GM18508 (cell line): ENCODE data around the gene HSPB7.
"Not testable (repeated sequence)": the region's sequence is repeated elsewhere in the genome, so short reads cannot be mapped to it uniquely, and the experiment has no call there.

Source experiments
- ATAC-seq: cut with Tn5 transposase; IDR thresholded peaks from one replicate; pipeline ENCODE4 v1.9.1; 2021; ENCODE audit warnings: moderate number of reproducible peaks; ENCODE audit not compliant: insufficient read depth, unreplicated experiment

The HSPB7 gene

DNA sequence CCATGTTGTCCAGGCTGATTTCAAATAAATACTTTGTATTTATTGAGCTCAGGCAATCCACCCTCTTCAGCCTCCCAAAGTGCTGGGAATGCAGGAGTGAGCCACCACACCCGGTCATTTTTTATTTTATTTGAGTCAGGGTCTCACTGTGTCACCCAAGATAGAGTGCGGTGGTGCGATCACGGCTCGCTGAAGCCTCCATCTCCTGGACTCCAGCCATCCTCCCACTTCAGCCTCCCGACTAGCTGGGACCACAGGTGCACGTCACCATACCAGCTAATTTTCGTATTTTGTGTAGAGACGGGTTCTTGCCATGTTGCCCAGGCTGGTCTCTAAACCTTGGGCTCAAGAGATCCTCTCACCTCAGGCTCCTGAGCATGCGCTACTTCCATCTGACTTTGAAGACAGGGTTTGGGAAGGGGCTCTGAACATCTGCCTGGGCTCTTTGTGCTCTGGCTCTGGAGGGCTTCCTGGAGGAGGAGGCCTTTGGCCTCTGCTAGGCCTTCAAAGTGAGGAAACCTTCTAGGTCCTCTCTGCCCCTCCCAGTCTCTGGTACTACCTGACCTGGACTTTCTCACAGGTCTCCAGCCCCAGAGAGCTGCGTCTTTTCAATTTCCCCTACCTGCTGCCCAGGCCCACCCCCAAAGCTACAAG, 5.8 kb downstream of the HSPB7 start:
- no peak for ATAC-seq

GRCh38 chr1:16010837-16011236, 7.0 kb downstream of the HSPB7 start:
- ATAC-seq = no peak

DNA sequence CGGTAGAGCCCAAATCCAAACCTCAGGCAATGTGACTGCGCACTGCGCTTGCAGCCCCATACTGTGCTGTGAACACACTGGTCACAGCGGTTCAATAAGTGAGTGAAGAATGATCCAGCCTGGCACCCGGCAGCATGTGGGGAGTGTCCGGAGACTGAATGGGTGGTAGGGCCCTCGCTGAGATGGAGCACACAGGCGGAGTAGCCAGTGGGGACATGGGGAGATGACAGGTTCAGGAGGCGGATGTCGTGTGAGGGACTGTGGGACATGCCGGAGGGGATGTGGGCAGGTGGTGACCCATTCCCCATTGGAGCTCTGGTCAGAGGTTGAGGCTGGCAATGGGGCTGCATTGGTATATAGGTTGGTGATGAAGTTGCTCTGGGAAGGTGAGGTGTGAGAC, 8.2 kb downstream of the HSPB7 start:
- no peak for ATAC-seq

- no peak for ATAC-seq
Measured at GRCh38 chr1:16009030-16009460, 8.8 kb downstream of the HSPB7 start.

GRCh38 chr1:16007671-16008341, 10.0 kb downstream of the HSPB7 start:
- ATAC-seq = no peak

- no peak for ATAC-seq
Measured at GRCh38 chr1:16006552-16007485, 11.0 kb downstream of the HSPB7 start.

DNA sequence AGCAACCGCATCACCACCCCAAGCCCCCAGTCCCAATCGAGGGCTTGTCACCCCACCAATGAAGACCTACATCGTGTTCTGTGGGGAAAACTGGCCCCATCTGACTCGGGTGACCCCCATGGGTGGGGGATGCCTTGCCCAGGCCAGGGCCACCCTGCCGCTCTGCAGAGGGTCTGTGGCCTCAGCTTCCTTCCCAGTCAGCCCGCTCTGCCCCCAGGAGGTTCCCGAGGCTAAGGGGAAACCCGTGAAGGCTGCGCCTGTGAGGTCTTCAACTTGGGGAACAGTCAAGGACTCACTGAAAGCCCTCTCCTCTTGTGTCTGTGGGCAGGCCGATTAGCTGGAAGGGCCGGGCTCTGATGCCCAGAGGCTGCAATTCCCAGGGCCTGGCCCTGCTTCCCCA, 11.8 kb downstream of the HSPB7 start:
- no peak for ATAC-seq

DNA sequence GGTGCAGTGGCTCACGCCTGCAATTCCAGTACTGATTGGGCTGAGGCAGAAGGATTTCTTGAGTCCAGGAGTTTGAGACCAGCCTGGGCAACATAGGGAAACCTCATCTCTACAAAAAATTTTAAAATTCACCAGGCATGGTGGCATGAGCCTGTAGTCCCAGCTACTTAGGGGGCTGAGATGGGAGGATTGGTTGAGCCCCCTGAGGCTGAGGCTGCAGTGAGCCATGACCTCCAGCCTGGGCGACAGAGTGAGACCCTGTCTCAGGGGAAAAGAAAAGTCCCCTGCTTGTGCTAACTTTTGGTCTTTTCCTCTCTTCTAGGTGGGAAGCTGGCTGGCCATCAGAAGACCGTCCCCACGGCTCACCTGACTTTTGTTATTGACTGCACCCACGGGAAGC, 12.2 kb downstream of the HSPB7 start:
- no peak for ATAC-seq

DNA sequence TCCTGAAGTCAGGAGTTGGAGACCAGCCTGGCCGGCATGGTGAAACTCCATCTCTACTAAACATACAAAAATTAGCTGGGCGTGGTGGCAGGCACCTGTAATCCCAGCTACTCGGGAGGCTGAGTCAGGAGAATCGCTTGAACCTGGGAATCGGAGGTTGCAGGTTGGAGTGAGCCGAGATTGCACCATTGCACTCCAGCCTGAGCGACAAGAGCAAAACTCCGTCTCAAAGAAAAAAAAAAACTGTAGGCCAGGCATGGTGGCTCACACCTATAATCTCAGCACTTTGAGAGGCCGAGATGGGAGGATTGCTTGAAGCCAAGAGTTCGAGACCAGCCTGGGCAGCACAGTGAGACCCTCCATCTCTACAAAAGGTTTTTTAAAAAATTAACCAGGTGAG, 16.6 kb downstream of the HSPB7 start:
- not testable (repeated sequence) for ATAC-seq

DNA sequence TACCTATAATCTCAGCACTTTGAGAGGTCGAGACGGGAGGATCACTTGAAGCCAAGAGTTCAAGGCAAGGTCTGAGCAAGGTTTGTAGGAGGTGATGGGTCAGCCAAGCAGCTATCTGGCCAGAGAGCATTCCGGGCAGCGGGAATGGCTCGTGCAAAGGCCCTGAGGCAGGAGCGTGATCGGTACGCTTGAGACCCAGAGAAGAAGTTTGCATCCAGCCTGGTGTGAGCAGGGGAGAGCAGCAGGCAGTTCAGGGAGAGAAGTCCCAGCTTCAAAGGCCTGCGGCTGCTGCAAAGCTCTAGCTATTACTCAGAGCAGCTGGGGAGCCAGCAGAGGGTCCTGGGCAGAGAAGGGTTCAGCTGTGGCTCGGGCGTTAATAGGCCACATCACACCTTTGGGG, 18.9 kb downstream of the HSPB7 start:
- ATAC-seq = no peak

DNA sequence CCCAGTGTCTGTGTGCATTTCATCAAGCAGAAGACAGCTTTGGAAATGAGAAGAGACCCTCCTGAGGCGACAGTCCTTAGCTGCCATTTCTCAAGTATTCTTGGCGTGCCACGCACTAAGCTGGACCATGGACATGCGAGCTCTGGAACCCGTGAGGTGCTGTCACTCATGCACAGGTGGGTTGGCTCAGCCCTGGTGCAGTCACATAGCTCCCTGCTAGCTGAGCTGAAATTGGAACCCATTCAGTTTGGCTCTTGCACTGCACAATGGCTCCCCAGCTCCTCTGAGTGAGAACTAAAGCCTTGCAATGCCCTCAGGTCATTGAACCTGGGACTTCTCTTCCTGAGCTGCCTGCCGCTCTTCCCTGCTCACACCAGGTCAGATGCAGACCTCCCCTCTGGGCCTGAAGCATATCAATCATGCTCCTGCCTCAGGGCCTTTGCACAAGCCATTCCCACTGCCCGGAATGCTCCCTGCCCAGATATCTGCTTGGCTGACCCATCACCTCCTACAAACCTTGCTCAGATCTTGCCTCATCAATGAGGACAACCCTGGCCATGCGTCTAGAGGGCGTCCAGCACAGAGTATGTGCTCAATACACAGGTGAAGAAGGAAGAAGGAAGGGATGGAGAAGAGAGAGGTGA, 20.1 kb downstream of the HSPB7 start:
- no peak for ATAC-seq

DNA sequence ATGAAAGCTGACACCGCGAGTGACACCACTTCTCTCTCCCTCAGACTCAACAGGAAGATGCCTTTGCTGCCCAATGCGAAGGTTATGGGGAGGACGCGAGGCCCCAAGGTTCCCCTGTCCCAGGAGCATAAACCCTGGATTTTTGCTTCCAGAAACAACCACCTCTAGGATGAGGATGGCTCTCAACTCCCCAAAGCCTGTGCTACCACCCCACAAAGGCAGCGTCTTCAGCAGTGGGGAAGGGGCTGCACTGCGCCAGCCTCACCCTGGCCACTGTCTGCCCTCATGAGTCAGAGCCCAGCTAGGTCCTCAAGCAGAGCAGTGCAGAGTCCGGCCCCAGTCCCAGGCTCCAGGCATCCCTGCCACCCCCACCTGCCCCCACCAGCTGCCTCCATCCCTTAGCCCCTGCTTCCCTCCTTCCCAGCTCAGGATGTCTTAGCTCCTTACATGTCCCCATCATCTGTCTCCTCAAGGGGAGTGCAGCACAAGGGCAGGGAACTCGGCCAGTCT, 20.7 kb downstream of the HSPB7 start:
- no peak for ATAC-seq

- ATAC-seq = no peak
Measured at GRCh38 chr1:15994590-15995351, 23.1 kb downstream of the HSPB7 start.

- ATAC-seq = no peak
Measured at GRCh38 chr1:15994081-15994480, 23.8 kb downstream of the HSPB7 start.

DNA sequence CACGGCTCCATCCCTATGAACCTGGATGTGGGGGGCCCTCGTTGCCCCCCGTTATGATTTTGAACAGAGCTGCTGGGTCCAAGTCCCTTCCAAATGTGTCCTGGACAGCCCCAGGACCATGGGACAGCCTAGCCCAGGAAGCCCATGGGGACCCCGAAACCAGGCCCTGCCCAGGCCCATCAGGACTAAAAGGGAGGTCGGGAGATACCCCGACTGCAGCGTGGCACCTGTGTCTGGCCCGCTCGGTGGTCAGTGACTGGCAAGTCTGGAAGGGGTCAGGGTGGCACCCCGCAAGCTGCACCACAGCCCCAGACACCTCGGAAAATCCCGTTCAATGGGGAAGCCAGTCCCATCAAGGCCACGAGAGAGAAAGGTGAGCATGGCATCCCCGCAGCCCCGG, 24.2 kb downstream of the HSPB7 start:
- ATAC-seq = no peak

- ATAC-seq = no peak
Measured at GRCh38 chr1:15992582-15993500, 25.0 kb downstream of the HSPB7 start.

- ATAC-seq = no peak
Measured at GRCh38 chr1:15992187-15992553, 25.7 kb downstream of the HSPB7 start.

- no peak for ATAC-seq
Measured at GRCh38 chr1:15991427-15992186, 26.2 kb downstream of the HSPB7 start.
